ENCODE data around the gene ZNF467. TPM values are rescaled to one million over a fixed set of nuclear protein-coding genes. Genes with fewer than 3 reads are reported as not detected.

The ZNF467 gene
- total RNA-seq, 1 donor from 2014 or later = 2.1 TPM

- H3K36me3 ChIP-seq (ENCODE audit: control insufficient read depth in 3 of 3, insufficient read depth in 3 of 3, low read length in 3 of 3) = peaks cover 7 to 15% (median 8%) of the 10 kb centered on the region in 3 donors
- peaks cover 4 to 6% (median 5%) of the 10 kb centered on the region in 3 donors for H3K4me1 ChIP-seq (ENCODE audit: control insufficient read depth in 3 of 3, insufficient read depth in 3 of 3, low read length in 3 of 3)
- H3K9me3 ChIP-seq (ENCODE audit: control insufficient read depth in 3 of 3, low read length in 3 of 3) = no peaks in the 10 kb centered on the region
- no peaks in the 10 kb centered on the region for H3K27me3 ChIP-seq (ENCODE audit: control insufficient read depth in 3 of 3, insufficient read depth in 3 of 3, low read length in 3 of 3)
- H3K9ac ChIP-seq (ENCODE audit: low read depth in 1 of 3, low read length in 3 of 3) = no peak overlapping the region
- H3K27ac ChIP-seq (ENCODE audit: low read depth, low read length) = no peak overlapping the region
- no peak overlapping the region for H3K4me3 ChIP-seq (ENCODE audit: low read length in 3 of 3)
Observed at GRCh38 chr7:149735181-149735602, 38.2 kb downstream of the ZNF467 start.

- peaks cover 7 to 9% (median 8%) of the 10 kb centered on the region in 3 donors for H3K4me1 ChIP-seq (ENCODE audit: control insufficient read depth in 3 of 3, insufficient read depth in 3 of 3, low read length in 3 of 3)
- H3K9me3 ChIP-seq (ENCODE audit: control insufficient read depth in 3 of 3, low read length in 3 of 3) = no peaks in the 10 kb centered on the region
- no peak overlapping the region for H3K27ac ChIP-seq (ENCODE audit: low read depth, low read length)
- no peak overlapping the region for H3K9ac ChIP-seq (ENCODE audit: low read depth in 1 of 3, low read length in 3 of 3)
- peaks cover 7 to 15% (median 8%) of the 10 kb centered on the region in 3 donors for H3K36me3 ChIP-seq (ENCODE audit: control insufficient read depth in 3 of 3, insufficient read depth in 3 of 3, low read length in 3 of 3)
- H3K27me3 ChIP-seq (ENCODE audit: control insufficient read depth in 3 of 3, insufficient read depth in 3 of 3, low read length in 3 of 3) = no peaks in the 10 kb centered on the region
- no peak overlapping the region for H3K4me3 ChIP-seq (ENCODE audit: low read length in 3 of 3)
Observed at GRCh38 chr7:149734791-149735075, 38.7 kb downstream of the ZNF467 start.

- H3K4me3 ChIP-seq (ENCODE audit: low read length in 3 of 3) = no peak overlapping the region
- no peaks in the 10 kb centered on the region for H3K9me3 ChIP-seq (ENCODE audit: control insufficient read depth in 3 of 3, low read length in 3 of 3)
- H3K9ac ChIP-seq (ENCODE audit: low read depth in 1 of 3, low read length in 3 of 3) = no peak overlapping the region
- H3K36me3 ChIP-seq (ENCODE audit: control insufficient read depth in 3 of 3, insufficient read depth in 3 of 3, low read length in 3 of 3) = peaks cover 7 to 15% (median 11%) of the 10 kb centered on the region in 3 donors
- H3K27me3 ChIP-seq (ENCODE audit: control insufficient read depth in 3 of 3, insufficient read depth in 3 of 3, low read length in 3 of 3) = no peaks in the 10 kb centered on the region
- H3K4me1 ChIP-seq (ENCODE audit: control insufficient read depth in 3 of 3, insufficient read depth in 3 of 3, low read length in 3 of 3) = peaks cover 11 to 15% (median 12%) of the 10 kb centered on the region in 3 donors
- no peak overlapping the region for H3K27ac ChIP-seq (ENCODE audit: low read depth, low read length)
Observed at GRCh38 chr7:149733924-149734790, 39.2 kb downstream of the ZNF467 start.

GRCh38 chr7:149733131-149733923, 40.1 kb downstream of the ZNF467 start:
- Histone ChIP-seq H3K27me3 (ENCODE audit: control insufficient read depth in 3 of 3, insufficient read depth in 3 of 3, low read length in 3 of 3) (no peaks in the 10 kb centered on the region), H3K36me3 (ENCODE audit: control insufficient read depth in 3 of 3, insufficient read depth in 3 of 3, low read length in 3 of 3) (peaks cover 15 to 21% (median 18%) of the 10 kb centered on the region in 3 donors), H3K27ac (ENCODE audit: low read depth, low read length) (no peak overlapping the region), H3K4me1 (ENCODE audit: control insufficient read depth in 3 of 3, insufficient read depth in 3 of 3, low read length in 3 of 3) (peaks cover 16 to 23% (median 16%) of the 10 kb centered on the region in 3 donors), H3K4me3 (ENCODE audit: low read length in 3 of 3) (no peak overlapping the region), H3K9me3 (ENCODE audit: control insufficient read depth in 3 of 3, low read length in 3 of 3) (no peaks in the 10 kb centered on the region), H3K9ac (ENCODE audit: low read depth in 1 of 3, low read length in 3 of 3) (no peak overlapping the region)

GRCh38 chr7:149732611-149733010, 40.8 kb downstream of the ZNF467 start:
- Histone ChIP-seq H3K36me3 (ENCODE audit: control insufficient read depth in 3 of 3, insufficient read depth in 3 of 3, low read length in 3 of 3) (peaks cover 18 to 21% (median 18%) of the 10 kb centered on the region in 3 donors), H3K27ac (ENCODE audit: low read depth, low read length) (no peak overlapping the region)

GRCh38 chr7:149732111-149732561, 41.3 kb downstream of the ZNF467 start:
- Histone ChIP-seq H3K4me1 (ENCODE audit: control insufficient read depth in 3 of 3, insufficient read depth in 3 of 3, low read length in 3 of 3) (peaks cover 25 to 35% (median 25%) of the 10 kb centered on the region in 3 donors), H3K9me3 (ENCODE audit: control insufficient read depth in 3 of 3, low read length in 3 of 3) (no peaks in the 10 kb centered on the region), H3K27ac (ENCODE audit: low read depth, low read length) (no peak overlapping the region), H3K9ac (ENCODE audit: low read depth in 1 of 3, low read length in 3 of 3) (no peak overlapping the region), H3K27me3 (ENCODE audit: control insufficient read depth in 3 of 3, insufficient read depth in 3 of 3, low read length in 3 of 3) (no peaks in the 10 kb centered on the region), H3K4me3 (ENCODE audit: low read length in 3 of 3) (no peak overlapping the region), H3K36me3 (ENCODE audit: control insufficient read depth in 3 of 3, insufficient read depth in 3 of 3, low read length in 3 of 3) (peaks cover 20 to 23% (median 21%) of the 10 kb centered on the region in 3 donors)

More at GRCh38 chr7:149732611-149733010, 40.8 kb downstream of the ZNF467 start:
- Histone ChIP-seq H3K4me3 (ENCODE audit: low read length in 3 of 3) (no peak overlapping the region), H3K27me3 (ENCODE audit: control insufficient read depth in 3 of 3, insufficient read depth in 3 of 3, low read length in 3 of 3) (no peaks in the 10 kb centered on the region), H3K9ac (ENCODE audit: low read depth in 1 of 3, low read length in 3 of 3) (no peak overlapping the region), H3K9me3 (ENCODE audit: control insufficient read depth in 3 of 3, low read length in 3 of 3) (no peaks in the 10 kb centered on the region), H3K4me1 (ENCODE audit: control insufficient read depth in 3 of 3, insufficient read depth in 3 of 3, low read length in 3 of 3) (peaks cover 22 to 30% (median 23%) of the 10 kb centered on the region in 3 donors)

GRCh38 chr7:149731207-149731955, 42.0 kb downstream of the ZNF467 start:
- Histone ChIP-seq H3K27me3 (ENCODE audit: control insufficient read depth in 3 of 3, insufficient read depth in 3 of 3, low read length in 3 of 3) (no peaks in the 10 kb centered on the region), H3K9me3 (ENCODE audit: control insufficient read depth in 3 of 3, low read length in 3 of 3) (no peaks in the 10 kb centered on the region), H3K4me3 (ENCODE audit: low read length in 3 of 3) (no peak overlapping the region), H3K27ac (ENCODE audit: low read depth, low read length) (no peak overlapping the region), H3K36me3 (ENCODE audit: control insufficient read depth in 3 of 3, insufficient read depth in 3 of 3, low read length in 3 of 3) (peaks cover 20 to 26% (median 24%) of the 10 kb centered on the region in 3 donors), H3K4me1 (ENCODE audit: control insufficient read depth in 3 of 3, insufficient read depth in 3 of 3, low read length in 3 of 3) (peaks cover 25 to 36% (median 26%) of the 10 kb centered on the region in 3 donors), H3K9ac (ENCODE audit: low read depth in 1 of 3, low read length in 3 of 3) (no peak overlapping the region)

GRCh38 chr7:149729983-149730801, 43.2 kb downstream of the ZNF467 start:
- Histone ChIP-seq H3K36me3 (ENCODE audit: control insufficient read depth in 3 of 3, insufficient read depth in 3 of 3, low read length in 3 of 3) (peaks cover 27 to 33% (median 30%) of the 10 kb centered on the region in 3 donors), H3K27ac (ENCODE audit: low read depth, low read length) (peak overlapping the region; percentile 30), H3K4me3 (ENCODE audit: low read length in 3 of 3) (peak overlapping the region in 1 of 3 donors; percentile 29), H3K9me3 (ENCODE audit: control insufficient read depth in 3 of 3, low read length in 3 of 3) (no peaks in the 10 kb centered on the region), H3K4me1 (ENCODE audit: control insufficient read depth in 3 of 3, insufficient read depth in 3 of 3, low read length in 3 of 3) (peaks cover 25 to 36% (median 26%) of the 10 kb centered on the region in 3 donors), H3K27me3 (ENCODE audit: control insufficient read depth in 3 of 3, insufficient read depth in 3 of 3, low read length in 3 of 3) (no peaks in the 10 kb centered on the region), H3K9ac (ENCODE audit: low read depth in 1 of 3, low read length in 3 of 3) (peak overlapping the region; percentile 10 to 64 (median 36))

GRCh38 chr7:149729586-149729982, 43.8 kb downstream of the ZNF467 start:
- H3K4me3 ChIP-seq (ENCODE audit: low read length in 3 of 3) = no peak overlapping the region
- H3K27ac ChIP-seq (ENCODE audit: low read depth, low read length) = no peak overlapping the region
- H3K4me1 ChIP-seq (ENCODE audit: control insufficient read depth in 3 of 3, insufficient read depth in 3 of 3, low read length in 3 of 3) = peaks cover 25 to 36% (median 26%) of the 10 kb centered on the region in 3 donors
- H3K36me3 ChIP-seq (ENCODE audit: control insufficient read depth in 3 of 3, insufficient read depth in 3 of 3, low read length in 3 of 3) = peaks cover 29 to 39% (median 34%) of the 10 kb centered on the region in 3 donors
- H3K27me3 ChIP-seq (ENCODE audit: control insufficient read depth in 3 of 3, insufficient read depth in 3 of 3, low read length in 3 of 3) = no peaks in the 10 kb centered on the region
- peak overlapping the region; percentile 36 to 64 (median 51) for H3K9ac ChIP-seq (ENCODE audit: low read depth in 1 of 3, low read length in 3 of 3)
- H3K9me3 ChIP-seq (ENCODE audit: control insufficient read depth in 3 of 3, low read length in 3 of 3) = no peaks in the 10 kb centered on the region

Measured in skeletal muscle tissue (tissue), 4 donors.